ENCODE results near the gene NUB1. TPM values are rescaled to one million over a fixed set of nuclear protein-coding genes. Genes with fewer than 3 reads are reported as not detected.

The NUB1 gene
- total RNA-seq, 1 experiment from 2014 or later = 48.5 TPM

GRCh38 chr7:151374726-151375125 lies 33.1 kb downstream of the NUB1 start:
- H3K27me3 Mint-ChIP-seq (ENCODE audit: low read depth) = no peaks in the 10 kb centered on the region; the same call in 1 of the 2 replicates
- no peak overlapping the region for H3K27ac Mint-ChIP-seq
- no peak overlapping the region for H3K14ac ChIP-seq (ENCODE audit: insufficient read depth, low read length)
- no peak for DNase-seq
- H4K5ac ChIP-seq (ENCODE audit: insufficient read length, low read depth, low read length) = no peak overlapping the region
- H3K79me2 ChIP-seq (ENCODE audit: insufficient read depth, low read length) = no peaks in the 10 kb centered on the region
- no peaks in the 10 kb centered on the region for H3K9me3 Mint-ChIP-seq
- no CpG with 5 or more reads among the region's 15 CpGs for WGBS (ENCODE audit: extremely low coverage, insufficient read length, low lambda C conversion rate)
- H3K4me3 Mint-ChIP-seq = no peak overlapping the region
- H3K4ac ChIP-seq (ENCODE audit: low read depth, low read length) = no peak overlapping the region
- TF ChIP-seq, protein P1, sequence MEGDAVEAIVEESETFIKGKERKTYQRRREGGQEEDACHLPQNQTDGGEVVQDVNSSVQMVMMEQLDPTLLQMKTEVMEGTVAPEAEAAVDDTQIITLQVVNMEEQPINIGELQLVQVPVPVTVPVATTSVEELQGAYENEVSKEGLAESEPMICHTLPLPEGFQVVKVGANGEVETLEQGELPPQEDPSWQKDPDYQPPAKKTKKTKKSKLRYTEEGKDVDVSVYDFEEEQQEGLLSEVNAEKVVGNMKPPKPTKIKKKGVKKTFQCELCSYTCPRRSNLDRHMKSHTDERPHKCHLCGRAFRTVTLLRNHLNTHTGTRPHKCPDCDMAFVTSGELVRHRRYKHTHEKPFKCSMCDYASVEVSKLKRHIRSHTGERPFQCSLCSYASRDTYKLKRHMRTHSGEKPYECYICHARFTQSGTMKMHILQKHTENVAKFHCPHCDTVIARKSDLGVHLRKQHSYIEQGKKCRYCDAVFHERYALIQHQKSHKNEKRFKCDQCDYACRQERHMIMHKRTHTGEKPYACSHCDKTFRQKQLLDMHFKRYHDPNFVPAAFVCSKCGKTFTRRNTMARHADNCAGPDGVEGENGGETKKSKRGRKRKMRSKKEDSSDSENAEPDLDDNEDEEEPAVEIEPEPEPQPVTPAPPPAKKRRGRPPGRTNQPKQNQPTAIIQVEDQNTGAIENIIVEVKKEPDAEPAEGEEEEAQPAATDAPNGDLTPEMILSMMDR (conservative IDR thresholded peaks at IDR 0.05) = no peak
- no peak overlapping the region for H4K91ac ChIP-seq (ENCODE audit: insufficient read length, low read depth, low read length)
- no peak overlapping the region for H2AFZ ChIP-seq (ENCODE audit: low read length)
- H3K23ac ChIP-seq (ENCODE audit: insufficient read length, low read depth, low read length) = no peak overlapping the region
- peaks cover 4% of the 10 kb centered on the region for H4K20me1 ChIP-seq (ENCODE audit: control insufficient read depth, insufficient read depth, insufficient read length)
- H3K27me3 ChIP-seq (ENCODE audit: insufficient read depth, low read length) = no peaks in the 10 kb centered on the region
- peaks cover 3 to 57% (median 46%) of the 10 kb centered on the region in 3 experiments for H3K36me3 Mint-ChIP-seq (ENCODE audit: insufficient read depth in 1 of 3, low read depth in 3 of 3)
- no peak overlapping the region for H3K56ac ChIP-seq (ENCODE audit: insufficient read length, low read depth, low read length)
- H3K79me1 ChIP-seq (ENCODE audit: insufficient read depth, low read depth, low read length, poor library complexity, severe bottlenecking) = no peaks in the 10 kb centered on the region
- H3K23me2 ChIP-seq (ENCODE audit: insufficient read length, low read depth, low read length, poor library complexity, severe bottlenecking) = no peaks in the 10 kb centered on the region
- no peaks in the 10 kb centered on the region for H3K9me3 ChIP-seq (ENCODE audit: control insufficient read depth, low read depth, low read length)
- no peak overlapping the region for H3K18ac ChIP-seq (ENCODE audit: insufficient read length, low read depth, low read length)
- H3K4me1 ChIP-seq (ENCODE audit: insufficient read depth, low read length) = no peaks in the 10 kb centered on the region
- no peak overlapping the region for H2BK120ac ChIP-seq (ENCODE audit: low read depth, low read length, poor library complexity, severe bottlenecking)
- peaks cover 21% of the 10 kb centered on the region in 2 experiments for H3K4me1 Mint-ChIP-seq
- no peak overlapping the region for H3K9ac ChIP-seq (ENCODE audit: extremely low read depth, insufficient read length, low read length)
- H2BK20ac ChIP-seq (ENCODE audit: low read depth, low read length, poor library complexity, severe bottlenecking) = no peak overlapping the region
- H4K8ac ChIP-seq (replicated peaks; ENCODE audit: insufficient read length, low read depth, low read length) = no peak overlapping the region
- no peak overlapping the region for H3K4me2 ChIP-seq (ENCODE audit: insufficient read depth, insufficient read length, low read length)
- H2BK5ac ChIP-seq (ENCODE audit: insufficient read length, low read length) = no peak overlapping the region
- no peak overlapping the region for H2AK5ac ChIP-seq (ENCODE audit: insufficient read length, low read length)
- no peak overlapping the region for H2BK12ac ChIP-seq (ENCODE audit: insufficient read length, low read depth, low read length)
- H3K27ac ChIP-seq (ENCODE audit: insufficient read length, low read depth, low read length) = no peak overlapping the region
- no peak overlapping the region for H2BK15ac ChIP-seq (ENCODE audit: low read depth, low read length)
- H3T11ph ChIP-seq (ENCODE audit: low read length) = no peak overlapping the region
